ENCODE data around the gene CCNL1.

The CCNL1 gene

DNA sequence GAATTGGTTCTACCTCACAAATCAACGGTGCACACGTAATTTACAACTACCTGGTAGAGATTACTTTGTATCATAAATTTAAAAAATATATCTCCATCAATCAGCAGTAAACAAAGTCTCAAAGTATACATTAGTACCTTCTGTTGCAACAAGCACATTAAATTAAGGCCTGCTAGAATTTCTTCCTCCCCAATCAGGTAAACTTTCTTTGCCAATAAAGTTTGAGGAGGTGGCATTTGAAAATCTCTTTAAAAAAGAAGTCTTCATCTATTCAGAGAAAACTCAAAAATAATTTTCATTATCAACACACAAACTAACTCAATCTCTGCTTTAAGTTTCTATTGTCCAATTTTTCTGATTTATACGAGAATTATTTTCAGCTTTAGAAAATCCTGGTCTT is 4.4 kb downstream of the CCNL1 start:
- Histone ChIP-seq H3K4me3 (replicated peaks; ENCODE audit: insufficient read depth, low read length) (no peak overlapping the region), H3K27me3 (ENCODE audit: insufficient read depth, poor library complexity, severe bottlenecking) (no peaks in the 10 kb centered on the region), H3K27ac (replicated peaks) (no peak overlapping the region)
- TF ChIP-seq CTCF (IDR thresholded peaks at IDR 0.05; ENCODE audit: insufficient read depth, low read length) (no peak), GABPA (IDR thresholded peaks at IDR 0.05; ENCODE audit: low read depth) (no peak)
- TF ChIP-seq, protein P1, sequence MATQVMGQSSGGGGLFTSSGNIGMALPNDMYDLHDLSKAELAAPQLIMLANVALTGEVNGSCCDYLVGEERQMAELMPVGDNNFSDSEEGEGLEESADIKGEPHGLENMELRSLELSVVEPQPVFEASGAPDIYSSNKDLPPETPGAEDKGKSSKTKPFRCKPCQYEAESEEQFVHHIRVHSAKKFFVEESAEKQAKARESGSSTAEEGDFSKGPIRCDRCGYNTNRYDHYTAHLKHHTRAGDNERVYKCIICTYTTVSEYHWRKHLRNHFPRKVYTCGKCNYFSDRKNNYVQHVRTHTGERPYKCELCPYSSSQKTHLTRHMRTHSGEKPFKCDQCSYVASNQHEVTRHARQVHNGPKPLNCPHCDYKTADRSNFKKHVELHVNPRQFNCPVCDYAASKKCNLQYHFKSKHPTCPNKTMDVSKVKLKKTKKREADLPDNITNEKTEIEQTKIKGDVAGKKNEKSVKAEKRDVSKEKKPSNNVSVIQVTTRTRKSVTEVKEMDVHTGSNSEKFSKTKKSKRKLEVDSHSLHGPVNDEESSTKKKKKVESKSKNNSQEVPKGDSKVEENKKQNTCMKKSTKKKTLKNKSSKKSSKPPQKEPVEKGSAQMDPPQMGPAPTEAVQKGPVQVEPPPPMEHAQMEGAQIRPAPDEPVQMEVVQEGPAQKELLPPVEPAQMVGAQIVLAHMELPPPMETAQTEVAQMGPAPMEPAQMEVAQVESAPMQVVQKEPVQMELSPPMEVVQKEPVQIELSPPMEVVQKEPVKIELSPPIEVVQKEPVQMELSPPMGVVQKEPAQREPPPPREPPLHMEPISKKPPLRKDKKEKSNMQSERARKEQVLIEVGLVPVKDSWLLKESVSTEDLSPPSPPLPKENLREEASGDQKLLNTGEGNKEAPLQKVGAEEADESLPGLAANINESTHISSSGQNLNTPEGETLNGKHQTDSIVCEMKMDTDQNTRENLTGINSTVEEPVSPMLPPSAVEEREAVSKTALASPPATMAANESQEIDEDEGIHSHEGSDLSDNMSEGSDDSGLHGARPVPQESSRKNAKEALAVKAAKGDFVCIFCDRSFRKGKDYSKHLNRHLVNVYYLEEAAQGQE (IDR thresholded peaks at IDR 0.05; ENCODE audit: insufficient replicate concordance, low read depth): no peak
- DNase-seq (ENCODE audit: low read depth in 1 of 2, low spot score in 1 of 2): no peak

DNA sequence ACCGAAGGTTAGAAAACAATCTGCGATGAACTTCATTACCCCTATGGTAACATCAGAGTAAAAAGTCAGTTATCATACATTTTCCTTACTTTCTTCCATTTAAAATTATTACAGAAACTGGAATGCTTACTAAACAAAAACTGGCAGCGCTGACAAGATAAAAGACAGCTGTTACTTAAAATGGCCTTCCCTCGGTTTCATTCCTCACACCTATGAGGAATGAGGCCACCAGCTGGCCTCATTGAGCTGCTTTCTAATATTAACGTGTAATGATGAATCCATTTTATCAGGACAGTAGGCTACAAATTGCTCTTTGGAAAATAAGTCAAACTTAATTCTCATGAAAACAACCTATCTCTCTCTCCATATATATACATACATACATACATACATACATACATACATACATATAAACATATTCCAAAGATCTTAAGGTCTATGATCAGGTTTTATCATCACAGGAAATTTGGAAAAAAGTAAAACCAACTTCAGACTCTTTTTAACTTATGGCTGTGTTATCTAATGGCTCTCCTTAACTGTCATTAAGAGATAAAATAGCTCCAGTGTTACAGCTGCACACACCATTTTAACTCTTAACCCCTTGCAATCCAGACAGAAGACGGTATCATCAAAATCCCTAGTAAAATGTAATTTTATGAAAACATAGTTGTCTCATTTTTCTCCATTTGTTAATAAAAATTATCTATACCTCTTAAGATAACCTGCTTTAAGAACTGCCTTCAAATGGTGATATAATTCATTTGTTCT is 5.2 kb downstream of the CCNL1 start:
- no peak overlapping the region for H3K4me3 ChIP-seq (replicated peaks; ENCODE audit: insufficient read depth, low read length)
- no peak for TF ChIP-seq POLR2AphosphoS5 (IDR thresholded peaks at IDR 0.05; ENCODE audit: low read depth)
- TF ChIP-seq, protein P1 (IDR thresholded peaks at IDR 0.05; ENCODE audit: insufficient replicate concordance, low read depth): no peak
- TF ChIP-seq GABPA (IDR thresholded peaks at IDR 0.05; ENCODE audit: low read depth): no peak
- no peak for TF ChIP-seq SPI1 (IDR thresholded peaks at IDR 0.05; ENCODE audit: borderline replicate concordance, low read depth)
- TF ChIP-seq CTCF (IDR thresholded peaks at IDR 0.05; ENCODE audit: insufficient read depth, low read length): no peak

DNA sequence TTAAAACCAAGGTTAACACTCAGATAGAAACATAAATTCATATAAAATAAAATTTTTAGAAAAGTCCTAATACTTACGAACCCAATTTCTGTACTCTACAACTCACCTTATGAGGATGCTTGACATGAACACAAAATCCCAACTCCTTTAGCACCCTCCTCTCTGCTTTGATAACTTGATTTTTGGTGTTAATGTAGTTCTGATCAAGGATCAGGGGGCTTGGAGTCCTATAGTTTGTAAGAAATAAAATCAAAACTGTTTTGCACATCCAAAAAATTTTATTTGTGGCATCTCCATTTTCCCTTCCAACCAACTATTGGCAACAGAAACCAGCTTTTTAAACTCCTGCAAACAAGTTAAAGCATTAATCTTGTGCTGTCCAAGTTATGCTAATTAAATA is 7.0 kb downstream of the CCNL1 start:
- Histone ChIP-seq H3K27me3 (ENCODE audit: insufficient read depth, poor library complexity, severe bottlenecking) (no peaks in the 10 kb centered on the region), H3K4me3 (replicated peaks; ENCODE audit: insufficient read depth, low read length) (no peak overlapping the region), H3K27ac (replicated peaks) (no peak overlapping the region)
- DNase-seq (ENCODE audit: low read depth in 1 of 2, low spot score in 1 of 2): no peak
- TF ChIP-seq SPI1 (IDR thresholded peaks at IDR 0.05; ENCODE audit: borderline replicate concordance, low read depth) (no peak), POLR2AphosphoS5 (IDR thresholded peaks at IDR 0.05; ENCODE audit: low read depth) (no peak), GABPA (IDR thresholded peaks at IDR 0.05; ENCODE audit: low read depth) (no peak), CTCF (IDR thresholded peaks at IDR 0.05; ENCODE audit: insufficient read depth, low read length) (no peak)
- TF ChIP-seq, protein P1 (IDR thresholded peaks at IDR 0.05; ENCODE audit: insufficient replicate concordance, low read depth): no peak

More for the DNA sequence above, 5.2 kb downstream of the CCNL1 start:
- Histone ChIP-seq H3K27me3 (ENCODE audit: insufficient read depth, poor library complexity, severe bottlenecking) (no peaks in the 10 kb centered on the region), H3K27ac (replicated peaks) (no peak overlapping the region)
- no peak for DNase-seq (ENCODE audit: low read depth in 1 of 2, low spot score in 1 of 2)
